HEK293 (cell line): ENCODE data around the gene ZBTB38.

Source experiments
- ATF2 ChIP-seq: fragments of 450-650 bp; formaldehyde crosslinking; IDR thresholded peaks from 2 replicates; pipeline ENCODE4 v1.5.1; 2016; ENCODE audit warnings: missing biosample characterization, missing genetic modification characterization, low read depth
- CTCF ChIP-seq: fragments of 450-650 bp; formaldehyde crosslinking; IDR thresholded peaks from 2 replicates; pipeline ENCODE4 v1.5.1; 2016; ENCODE audit warnings: missing biosample characterization, missing genetic modification characterization
- ELK4 ChIP-seq: IDR thresholded peaks from 2 replicates; pipeline ENCODE4 v1.6.1; 2011; ENCODE audit warnings: mild to moderate bottlenecking, low read depth, low read length, borderline replicate concordance
- HIC1 ChIP-seq: fragments of 450-650 bp; formaldehyde crosslinking; IDR thresholded peaks from 2 replicates; pipeline ENCODE4 v1.5.1; 2016; ENCODE audit warnings: missing biosample characterization, missing genetic modification characterization
- REST ChIP-seq: fragments of 450-650 bp; formaldehyde crosslinking; IDR thresholded peaks from 2 replicates; pipeline ENCODE4 v1.5.1; 2016; ENCODE audit warnings: missing biosample characterization, missing genetic modification characterization
- SETDB1 ChIP-seq: IDR thresholded peaks from one replicate; pipeline ENCODE4 v1.6.1; 2017; ENCODE audit warnings: mild to moderate bottlenecking, low read length, moderate library complexity, mixed read lengths; ENCODE audit not compliant: insufficient read length
- ZBTB8A ChIP-seq: fragments of 450-650 bp; formaldehyde crosslinking; IDR thresholded peaks from 2 replicates; pipeline ENCODE4 v1.5.1; 2016; ENCODE audit warnings: missing biosample characterization, missing genetic modification characterization
- ZFP3 ChIP-seq: fragments of 450-650 bp; formaldehyde crosslinking; IDR thresholded peaks from 2 replicates; pipeline ENCODE4 v1.5.1; 2016; ENCODE audit warnings: low read depth, missing biosample characterization, missing genetic modification characterization
- ZNF280D ChIP-seq: fragments of 450-650 bp; formaldehyde crosslinking; IDR thresholded peaks from 2 replicates; pipeline ENCODE4 v1.5.1; 2016; ENCODE audit warnings: missing biosample characterization, missing genetic modification characterization
- ZNF473 ChIP-seq: fragments of 450-650 bp; formaldehyde crosslinking; IDR thresholded peaks from 2 replicates; pipeline ENCODE4 v1.5.1; 2017; ENCODE audit warnings: missing biosample characterization, missing genetic modification characterization
- ZNF629 ChIP-seq: fragments of 450-650 bp; formaldehyde crosslinking; IDR thresholded peaks from 2 replicates; pipeline ENCODE4 v1.5.1; 2017; ENCODE audit warnings: missing biosample characterization, missing genetic modification characterization

- TF ChIP-seq SETDB1 (no peak), CTCF (tag by site-specific recombination) (no peak), ZNF280D (tag by site-specific recombination) (no peak), ELK4 (no peak), ATF2 (no peak), ZFP3 (no peak), REST (tag by site-specific recombination) (no peak), ZBTB8A (tag by site-specific recombination) (no peak), ZNF473 (no peak), HIC1 (tag by site-specific recombination) (no peak), ZNF629 (no peak)
Measured at GRCh38 chr3:141405025-141405424, 36.7 kb downstream of the ZBTB38 start.
